Measurements from ENCODE around the gene GDPD2. TPM values are rescaled to one million over a fixed set of nuclear protein-coding genes. Genes with fewer than 3 reads are reported as not detected.
A peak's percentile ranks its signal among the peaks of the same experiment; 100 is the strongest.

The GDPD2 gene
- total and polyA plus RNA-seq, 2 of the 13 experiments (the other 11 are each of a cell fraction or from before 2014, with no cell fraction given) = 0.04 to 0.08 TPM

DNA sequence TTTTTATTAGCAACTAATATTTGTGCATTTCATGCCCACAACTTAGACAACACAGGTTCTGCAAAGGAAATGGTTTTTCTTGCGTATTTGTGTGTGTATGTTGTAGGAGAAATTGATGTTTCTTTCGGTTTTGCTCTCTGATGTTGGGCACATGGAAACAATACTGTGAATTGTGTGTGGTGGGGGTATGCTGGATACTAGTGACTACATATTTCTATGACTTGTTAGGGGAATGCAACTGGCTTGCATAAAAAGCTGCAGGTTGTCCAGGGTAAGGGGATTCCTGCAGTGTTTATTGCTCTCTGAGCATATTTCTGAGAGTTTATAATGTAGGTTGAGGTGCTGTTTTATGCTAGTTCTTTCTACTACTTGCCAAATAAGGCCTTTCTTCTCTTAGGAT is 33.1 kb downstream of the GDPD2 start:
- no peak for DNase-seq (ENCODE audit: low spot score)
- H3K9ac ChIP-seq (ENCODE audit: insufficient read depth, low read depth, low read length) = 0 out of 2 replicates have a peak overlapping the region, but pooled peaks have one; percentile 15
- FAIRE-seq = no peak

GRCh38 chrX:70461026-70461425 is 37.9 kb downstream of the GDPD2 start:
- peaks cover 11% of the 10 kb centered on the region for H3K4me1 ChIP-seq (ENCODE audit: insufficient read depth, low read length)
- in situ Hi-C loops (cut with HindIII; ENCODE audit: extremely low pct_ligation_motif_present, low pct_unique_long_range_greater_than_20kb) (no loop called here), intact Hi-C loops (cut with micrococcal nuclease; ENCODE audit: unreplicated experiment) (no loop called here)
- DNase-seq (ENCODE audit: low spot score) (no peak), FAIRE-seq (no peak), ATAC-seq (no peak)
- H3K4me2 ChIP-seq (ENCODE audit: low read depth, low read length) = no peak overlapping the region
- ChIA-PET POLR2A (no interaction called here), CTCF (ENCODE audit: low intra/inter-chr PET ratio, low total read pairs) (no interaction called here)
- WGBS (ENCODE audit: low lambda C conversion rate) = 100% methylated on average over 2 of the region's 2 CpGs
- H3K9me3 ChIP-seq (ENCODE audit: low read length) = no peaks in the 10 kb centered on the region
- no peak overlapping the region for H2AFZ ChIP-seq (ENCODE audit: low read length)
- no peak overlapping the region for H3K4me3 ChIP-seq (replicated peaks in 1 of 3; ENCODE audit: insufficient read depth in 1 of 3, low read depth in 2 of 3, low read length in 3 of 3)
- no peaks in the 10 kb centered on the region for H3K27me3 ChIP-seq (ENCODE audit: control insufficient read depth in 1 of 2, insufficient read depth in 2 of 2, low read length in 2 of 2)
- BruUV-seq (replicated peaks) = no TSS peak
- no peak overlapping the region for H3K9ac ChIP-seq (ENCODE audit: insufficient read depth, low read depth, low read length)
- H3K79me2 ChIP-seq (ENCODE audit: insufficient read depth, low read length) = peaks cover 10% of the 10 kb centered on the region
- no peaks in the 10 kb centered on the region for H4K20me1 ChIP-seq (ENCODE audit: insufficient read depth, low read length)
- TF ChIP-seq LCORL (IDR thresholded peaks at IDR 0.05) = no peak
- TF ChIP-seq LCORL (CRISPR knock-in tag; IDR thresholded peaks at IDR 0.05) = no peak
- no peak for TF ChIP-seq ZNF749 (CRISPR knock-in tag; IDR thresholded peaks at IDR 0.05; ENCODE audit: borderline replicate concordance)
- TF ChIP-seq NFKB2 (CRISPR knock-in tag; IDR thresholded peaks at IDR 0.05; ENCODE audit: borderline replicate concordance) = no peak
- no peak for TF ChIP-seq ZNF350 (CRISPR knock-in tag; IDR thresholded peaks at IDR 0.05; ENCODE audit: borderline replicate concordance, low read depth)
- no peak for TF ChIP-seq TBX2 (CRISPR knock-in tag; IDR thresholded peaks at IDR 0.05; ENCODE audit: borderline replicate concordance)
- no peak for TF ChIP-seq FOSL1 (CRISPR knock-in tag; IDR thresholded peaks at IDR 0.05; ENCODE audit: borderline replicate concordance)
- no peak for TF ChIP-seq ZMYM2 (CRISPR knock-in tag; IDR thresholded peaks at IDR 0.05)
- no peak for TF ChIP-seq ATAD3A (CRISPR knock-in tag; IDR thresholded peaks at IDR 0.05)
- TF ChIP-seq NFYB (CRISPR knock-in tag; IDR thresholded peaks at IDR 0.05) = no peak
- no peak overlapping the region for H3K27ac ChIP-seq (ENCODE audit: extremely low read length, insufficient read depth, low read length)
- H3K36me3 ChIP-seq (replicated peaks in 1 of 2; ENCODE audit: control insufficient read depth in 1 of 2, insufficient read depth in 2 of 2, low read length in 2 of 2) = no peaks in the 10 kb centered on the region

More for the DNA sequence above, 33.1 kb downstream of the GDPD2 start:
- intact Hi-C loops (cut with micrococcal nuclease; ENCODE audit: unreplicated experiment) = no loop called here
- Histone ChIP-seq H2AFZ (ENCODE audit: low read length) (no peak overlapping the region), H3K4me1 (ENCODE audit: insufficient read depth, low read length) (peaks cover 24% of the 10 kb centered on the region), H3K27me3 (ENCODE audit: control insufficient read depth in 1 of 2, insufficient read depth in 2 of 2, low read length in 2 of 2) (no peaks in the 10 kb centered on the region; a peak in 1 of 5 replicates), H3K4me3 (replicated peaks in 1 of 3; ENCODE audit: insufficient read depth in 1 of 3, low read depth in 2 of 3, low read length in 3 of 3) (peak overlapping the region in 2 of 3 experiments; percentile 67 to 78; a peak in 5 of 6 replicates), H3K79me2 (ENCODE audit: insufficient read depth, low read length) (peaks cover 10% of the 10 kb centered on the region), H4K20me1 (ENCODE audit: insufficient read depth, low read length) (no peaks in the 10 kb centered on the region), H3K27ac (ENCODE audit: extremely low read length, insufficient read depth, low read length) (no peak overlapping the region), H3K9me3 (ENCODE audit: low read length) (no peaks in the 10 kb centered on the region), H3K4me2 (ENCODE audit: low read depth, low read length) (peak overlapping the region; percentile 73), H3K36me3 (replicated peaks in 1 of 2; ENCODE audit: control insufficient read depth in 1 of 2, insufficient read depth in 2 of 2, low read length in 2 of 2) (no peaks in the 10 kb centered on the region)
- TF ChIP-seq ZNF891 (CRISPR knock-in tag; IDR thresholded peaks at IDR 0.05) = no peak
- TF ChIP-seq ZNF713 (CRISPR knock-in tag; IDR thresholded peaks at IDR 0.05) = no peak
- TF ChIP-seq NFIB (CRISPR knock-in tag; IDR thresholded peaks at IDR 0.05; ENCODE audit: borderline replicate concordance) = no peak
- no peak for TF ChIP-seq ZBTB8A (CRISPR knock-in tag; IDR thresholded peaks at IDR 0.05; ENCODE audit: borderline replicate concordance, low read depth)
- no peak for TF ChIP-seq ZFAT (CRISPR knock-in tag; conservative IDR thresholded peaks at IDR 0.05)
- no peak for TF ChIP-seq HIVEP1 (CRISPR knock-in tag; IDR thresholded peaks at IDR 0.05)
- no peak for TF ChIP-seq GATAD2A (CRISPR knock-in tag; IDR thresholded peaks at IDR 0.05)
- TF ChIP-seq ZNF484 (CRISPR knock-in tag; IDR thresholded peaks at IDR 0.05; ENCODE audit: borderline replicate concordance, low read depth) = no peak
- 66% methylated on average over 2 of the region's 2 CpGs for WGBS (ENCODE audit: low lambda C conversion rate)
- in situ Hi-C loops (cut with HindIII; ENCODE audit: extremely low pct_ligation_motif_present, low pct_unique_long_range_greater_than_20kb) = loop anchor here (10.0 kb wide), 1 partner anchor 209 kb away; no protein-coding TSS in a partner anchor
- no TSS peak for BruUV-seq (replicated peaks)
- POLR2A ChIA-PET = no interaction called here
- ATAC-seq = no peak
- CTCF ChIA-PET (ENCODE audit: low intra/inter-chr PET ratio, low total read pairs) = no interaction called here

Data from HepG2 (cell line).